GM13976 (cell line): ENCODE results near the gene TRPM1.

Source experiments
- DNase-seq: peaks from one replicate; pipeline ENCODE4 v3.0.0; 2012; ENCODE audit warnings: low spot score
- in situ Hi-C: fragments of 300-500 bp; cut with MboI; formaldehyde crosslinking; loops from one replicate; pipeline ENCODE4 v1.12.0; 2022; ENCODE audit warnings: low sequenced_read_pairs, mixed read lengths, inconsistent platforms; ENCODE audit not compliant: unreplicated experiment
- TF ChIP-seq, protein P1 (sequence below): IDR thresholded peaks from 2 replicates; pipeline ENCODE4 v1.5.1; 2012; ENCODE audit warnings: borderline replicate concordance, mild to moderate bottlenecking; ENCODE audit not compliant: insufficient read depth; ENCODE audit errors: extremely low read depth, missing control alignments, control extremely low read depth

The TRPM1 gene

DNA sequence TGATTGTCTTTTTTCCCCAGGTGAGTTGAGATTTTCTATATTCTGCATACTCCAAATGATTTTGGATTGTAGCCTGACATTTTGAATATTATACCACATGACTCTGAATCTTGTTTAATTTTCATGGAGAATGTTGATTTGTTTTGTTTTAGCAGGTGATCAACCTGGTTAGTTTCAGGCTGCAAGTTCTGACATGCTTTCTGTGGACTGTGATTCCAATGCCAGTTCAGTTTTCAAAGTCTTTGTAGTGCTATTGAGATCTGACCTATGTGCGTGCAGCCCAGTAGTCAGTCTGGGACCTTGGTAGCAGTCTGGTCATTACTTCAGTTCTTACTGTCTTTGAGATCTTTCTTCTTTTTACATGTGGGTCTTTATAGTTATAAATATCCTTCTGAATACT, 91.5 kb downstream of the TRPM1 start:
- DNase-seq: no peak
- TF ChIP-seq, protein P1, sequence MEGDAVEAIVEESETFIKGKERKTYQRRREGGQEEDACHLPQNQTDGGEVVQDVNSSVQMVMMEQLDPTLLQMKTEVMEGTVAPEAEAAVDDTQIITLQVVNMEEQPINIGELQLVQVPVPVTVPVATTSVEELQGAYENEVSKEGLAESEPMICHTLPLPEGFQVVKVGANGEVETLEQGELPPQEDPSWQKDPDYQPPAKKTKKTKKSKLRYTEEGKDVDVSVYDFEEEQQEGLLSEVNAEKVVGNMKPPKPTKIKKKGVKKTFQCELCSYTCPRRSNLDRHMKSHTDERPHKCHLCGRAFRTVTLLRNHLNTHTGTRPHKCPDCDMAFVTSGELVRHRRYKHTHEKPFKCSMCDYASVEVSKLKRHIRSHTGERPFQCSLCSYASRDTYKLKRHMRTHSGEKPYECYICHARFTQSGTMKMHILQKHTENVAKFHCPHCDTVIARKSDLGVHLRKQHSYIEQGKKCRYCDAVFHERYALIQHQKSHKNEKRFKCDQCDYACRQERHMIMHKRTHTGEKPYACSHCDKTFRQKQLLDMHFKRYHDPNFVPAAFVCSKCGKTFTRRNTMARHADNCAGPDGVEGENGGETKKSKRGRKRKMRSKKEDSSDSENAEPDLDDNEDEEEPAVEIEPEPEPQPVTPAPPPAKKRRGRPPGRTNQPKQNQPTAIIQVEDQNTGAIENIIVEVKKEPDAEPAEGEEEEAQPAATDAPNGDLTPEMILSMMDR: no peak
- in situ Hi-C loops: no loop called here

DNA sequence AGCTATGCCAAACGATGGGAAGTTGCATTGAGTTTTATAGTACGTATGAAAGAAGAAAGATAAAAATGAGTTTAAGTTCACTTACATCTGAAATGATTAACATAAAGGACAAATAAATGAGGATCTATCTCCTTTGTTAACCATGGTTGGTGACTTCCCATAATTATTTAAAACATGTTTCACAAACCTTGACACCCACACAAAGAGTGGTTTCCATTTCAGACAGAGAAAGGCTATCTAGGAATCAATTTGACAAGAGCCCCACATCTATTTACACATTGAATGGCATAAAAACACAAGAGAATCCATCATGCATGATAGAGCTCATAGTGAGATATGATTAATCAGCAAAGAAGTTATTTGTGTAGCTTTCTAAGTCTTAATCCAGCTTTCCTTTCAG, 95.9 kb downstream of the TRPM1 start:
- no peak for DNase-seq
- in situ Hi-C loops: no loop called here
- TF ChIP-seq, protein P1: no peak

DNA sequence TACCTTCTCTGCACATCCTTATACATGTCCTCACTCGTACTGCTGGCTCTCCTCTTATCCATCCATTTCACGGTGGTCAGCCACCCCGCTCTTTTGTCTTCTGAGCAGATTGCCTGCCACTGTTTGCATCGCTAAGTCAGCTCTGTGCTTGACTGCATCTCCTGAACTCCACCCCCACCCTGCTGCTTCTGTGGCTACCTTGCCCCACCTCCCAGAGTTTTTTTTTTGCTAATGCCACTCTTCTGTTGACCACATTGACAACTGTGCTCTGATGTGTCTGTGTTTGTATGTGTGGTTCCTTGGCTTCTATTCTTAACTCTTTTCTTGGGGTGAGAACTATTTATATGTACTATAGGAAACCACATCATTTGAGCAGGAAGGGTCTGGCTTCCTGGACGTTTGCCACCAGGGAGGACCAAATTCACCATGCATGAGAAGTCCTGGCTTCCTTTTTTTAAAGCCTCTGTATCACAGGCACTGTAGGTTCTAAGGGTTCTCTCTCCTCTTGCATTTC, 97.2 kb downstream of the TRPM1 start:
- DNase-seq: peak; percentile 63
- in situ Hi-C loops: no loop called here
- TF ChIP-seq, protein P1: no peak

DNA sequence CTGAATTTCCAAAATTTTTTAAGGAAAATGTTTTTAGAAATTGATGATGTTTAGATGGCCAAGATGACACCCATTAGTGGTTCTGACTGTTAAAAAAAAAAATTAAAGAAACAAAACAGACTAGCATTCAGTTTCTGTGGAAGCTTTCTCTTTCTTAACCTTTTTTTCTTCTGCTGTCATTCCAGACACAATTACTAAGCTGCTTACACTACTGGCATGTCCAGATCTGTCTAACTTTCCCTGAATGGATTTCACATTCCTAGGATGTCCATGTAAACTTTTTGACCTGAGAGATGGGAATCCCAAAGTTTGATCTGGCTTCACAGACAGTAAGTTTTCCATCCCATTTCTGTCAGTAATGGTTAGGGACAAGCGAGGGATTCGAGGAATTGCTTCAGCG, 99.8 kb downstream of the TRPM1 start:
- in situ Hi-C loops: no loop called here
- DNase-seq: no peak
- TF ChIP-seq, protein P1: no peak

DNA sequence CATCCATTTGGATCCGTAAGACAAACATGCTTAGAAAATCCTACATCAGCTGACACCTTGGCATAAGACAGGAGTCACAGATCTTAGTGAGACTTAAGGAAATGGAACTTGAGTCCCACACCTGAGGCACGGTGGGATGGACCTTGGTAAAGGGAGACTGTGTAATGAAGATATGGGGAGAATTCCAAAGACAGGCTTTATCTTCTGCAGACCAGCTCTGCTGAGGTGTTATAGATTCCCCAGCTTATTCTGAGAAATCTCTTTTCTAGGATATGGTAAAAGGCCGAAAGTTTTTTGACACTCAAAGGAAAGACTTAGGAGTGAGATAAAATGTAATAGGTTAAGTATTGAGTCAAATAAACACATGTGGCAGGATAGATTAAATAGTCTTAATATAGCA, 101.8 kb downstream of the TRPM1 start:
- in situ Hi-C loops: no loop called here
- no peak for DNase-seq
- TF ChIP-seq, protein P1: no peak

DNA sequence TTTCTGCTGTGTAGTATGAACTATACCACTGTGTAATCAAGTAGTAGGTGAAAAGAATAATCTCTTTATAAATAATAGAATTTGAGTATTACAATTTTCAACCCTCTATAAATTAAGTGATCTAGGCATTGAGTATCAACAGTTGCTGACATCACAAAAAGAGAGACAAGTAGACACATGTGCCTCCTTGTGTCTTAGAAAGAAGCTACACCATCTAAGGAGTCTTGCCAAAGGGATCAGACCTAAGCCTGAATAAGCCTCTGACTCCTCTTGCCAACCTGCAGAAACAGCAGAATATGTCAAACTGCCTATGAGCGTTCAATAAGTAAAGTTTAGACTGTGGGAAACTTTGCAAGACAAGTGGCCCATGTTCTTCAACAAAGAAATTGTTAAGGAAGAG, 104.3 kb downstream of the TRPM1 start:
- in situ Hi-C loops: no loop called here
- no peak for DNase-seq
- TF ChIP-seq, protein P1: no peak
